ENCODE data around the gene PEAK1.
A peak's percentile ranks its signal among the peaks of the same experiment; 100 is the strongest.
"Not testable (repeated sequence)": the region's sequence is repeated elsewhere in the genome, so short reads cannot be mapped to it uniquely, and the experiment has no call there.

PEAK1 gene

GRCh38 chr15:77282333-77282732 is 137.6 kb downstream of the PEAK1 start:
- ATAC-seq (replicated peaks) (no peak), DNase-seq (no peak)
- Mint-ChIP-seq H3K27ac (no peak overlapping the region), H3K9me3 (no peaks in the 10 kb centered on the region), H3K27me3 (no peaks in the 10 kb centered on the region), H3K4me1 (ENCODE audit: low read depth in 2 of 2) (no peaks in the 10 kb centered on the region), H3K4me3 (no peak overlapping the region), H3K36me3 (ENCODE audit: insufficient read depth) (no peaks in the 10 kb centered on the region)

- no peaks in the 10 kb centered on the region for H3K36me3 Mint-ChIP-seq (ENCODE audit: insufficient read depth)
- H3K27me3 Mint-ChIP-seq, result no peaks in the 10 kb centered on the region
- H3K27ac Mint-ChIP-seq, result no peak overlapping the region
Observed at GRCh38 chr15:77276943-77277342, 143.0 kb downstream of the PEAK1 start.

GRCh38 chr15:77276096-77276495 is 143.8 kb downstream of the PEAK1 start:
- Mint-ChIP-seq H3K27ac (no peak overlapping the region), H3K27me3 (no peaks in the 10 kb centered on the region), H3K4me3 (no peak overlapping the region), H3K4me1 (ENCODE audit: low read depth in 2 of 2) (peaks cover 0 to 2% of the 10 kb centered on the region in 2 donors), H3K9me3 (no peaks in the 10 kb centered on the region), H3K36me3 (ENCODE audit: insufficient read depth) (no peaks in the 10 kb centered on the region)
- DNase-seq (no peak), ATAC-seq (replicated peaks) (no peak)

More at GRCh38 chr15:77276943-77277342, 143.0 kb downstream of the PEAK1 start:
- Mint-ChIP-seq H3K4me1 (ENCODE audit: low read depth in 2 of 2) (peaks cover 0 to 2% of the 10 kb centered on the region in 2 donors), H3K9me3 (no peaks in the 10 kb centered on the region), H3K4me3 (no peak overlapping the region)
- ATAC-seq (replicated peaks) (no peak), DNase-seq (no peak)

GRCh38 chr15:77273136-77273535 is 146.8 kb downstream of the PEAK1 start:
- H3K27me3 Mint-ChIP-seq; ATAC-seq (replicated peaks); H3K36me3 Mint-ChIP-seq (ENCODE audit: insufficient read depth): not testable (repeated sequence)

GRCh38 chr15:77266708-77267386 is 153.1 kb downstream of the PEAK1 start:
- no peak for DNase-seq
- no peak for ATAC-seq (replicated peaks)

More at GRCh38 chr15:77273136-77273535, 146.8 kb downstream of the PEAK1 start:
- H3K4me1 Mint-ChIP-seq (ENCODE audit: low read depth in 2 of 2); H3K4me3 Mint-ChIP-seq; H3K9me3 Mint-ChIP-seq; DNase-seq: not testable (repeated sequence)
- H3K27ac Mint-ChIP-seq, result peak overlapping the region in 1 of 2 donors; percentile 22

GRCh38 chr15:77255385-77255784 is 164.5 kb downstream of the PEAK1 start:
- Mint-ChIP-seq H3K27ac (no peak overlapping the region), H3K4me1 (ENCODE audit: low read depth in 2 of 2) (no peaks in the 10 kb centered on the region), H3K36me3 (ENCODE audit: insufficient read depth) (peaks cover 2% of the 10 kb centered on the region)

More at GRCh38 chr15:77266708-77267386, 153.1 kb downstream of the PEAK1 start:
- H3K9me3 Mint-ChIP-seq, result peaks cover 0 to 6% of the 10 kb centered on the region in 2 donors
- no peaks in the 10 kb centered on the region for H3K36me3 Mint-ChIP-seq (ENCODE audit: insufficient read depth)
- H3K4me3 Mint-ChIP-seq, result no peak overlapping the region
- no peaks in the 10 kb centered on the region for H3K27me3 Mint-ChIP-seq
- H3K4me1 Mint-ChIP-seq (ENCODE audit: low read depth in 2 of 2), result no peaks in the 10 kb centered on the region
- peak overlapping the region in 1 of 2 donors; percentile 59 for H3K27ac Mint-ChIP-seq

GRCh38 chr15:77251662-77252061 is 168.2 kb downstream of the PEAK1 start:
- no peak overlapping the region for H3K4me3 Mint-ChIP-seq
- ATAC-seq (replicated peaks) (no peak), DNase-seq (no peak)
- no peaks in the 10 kb centered on the region for H3K9me3 Mint-ChIP-seq
- H3K27me3 Mint-ChIP-seq, result no peaks in the 10 kb centered on the region
- H3K36me3 Mint-ChIP-seq (ENCODE audit: insufficient read depth), result peaks cover 5% of the 10 kb centered on the region
- no peak overlapping the region for H3K27ac Mint-ChIP-seq
- no peaks in the 10 kb centered on the region for H3K4me1 Mint-ChIP-seq (ENCODE audit: low read depth in 2 of 2)

More at GRCh38 chr15:77255385-77255784, 164.5 kb downstream of the PEAK1 start:
- Mint-ChIP-seq H3K4me3 (no peak overlapping the region), H3K9me3 (no peaks in the 10 kb centered on the region), H3K27me3 (no peaks in the 10 kb centered on the region)
- ATAC-seq (replicated peaks) (no peak), DNase-seq (no peak)

- H3K27ac Mint-ChIP-seq, result no peak overlapping the region
- H3K4me1 Mint-ChIP-seq (ENCODE audit: low read depth in 2 of 2), result peaks cover 0 to 3% of the 10 kb centered on the region in 2 donors
- H3K27me3 Mint-ChIP-seq, result no peaks in the 10 kb centered on the region
- DNase-seq (no peak), ATAC-seq (replicated peaks) (no peak)
- no peak overlapping the region for H3K4me3 Mint-ChIP-seq
- H3K9me3 Mint-ChIP-seq, result no peaks in the 10 kb centered on the region
- peaks cover 7% of the 10 kb centered on the region for H3K36me3 Mint-ChIP-seq (ENCODE audit: insufficient read depth)
Observed at GRCh38 chr15:77247116-77247515, 172.8 kb downstream of the PEAK1 start.

- Mint-ChIP-seq H3K27me3 (no peaks in the 10 kb centered on the region), H3K4me1 (ENCODE audit: low read depth in 2 of 2) (peaks cover 0 to 3% of the 10 kb centered on the region in 2 donors), H3K27ac (peak overlapping the region in 1 of 2 donors; percentile 29), H3K4me3 (no peak overlapping the region), H3K36me3 (ENCODE audit: insufficient read depth) (peaks cover 6% of the 10 kb centered on the region), H3K9me3 (no peaks in the 10 kb centered on the region)
- ATAC-seq (replicated peaks) (no peak), DNase-seq (no peak)
Observed at GRCh38 chr15:77243716-77244401, 176.0 kb downstream of the PEAK1 start.

GRCh38 chr15:77243135-77243534 is 176.8 kb downstream of the PEAK1 start:
- H3K36me3 Mint-ChIP-seq (ENCODE audit: insufficient read depth), result peaks cover 6% of the 10 kb centered on the region
- no peaks in the 10 kb centered on the region for H3K9me3 Mint-ChIP-seq
- ATAC-seq (replicated peaks) (no peak), DNase-seq (no peak)
- H3K27ac Mint-ChIP-seq, result no peak overlapping the region
- H3K4me1 Mint-ChIP-seq (ENCODE audit: low read depth in 2 of 2), result peaks cover 0 to 3% of the 10 kb centered on the region in 2 donors
- no peak overlapping the region for H3K4me3 Mint-ChIP-seq
- H3K27me3 Mint-ChIP-seq, result no peaks in the 10 kb centered on the region

GRCh38 chr15:77239882-77240608 is 179.9 kb downstream of the PEAK1 start:
- ATAC-seq (replicated peaks), result no peak
- peaks cover 0 to 3% of the 10 kb centered on the region in 2 donors for H3K4me1 Mint-ChIP-seq (ENCODE audit: low read depth in 2 of 2)

GRCh38 chr15:77235566-77235965 is 184.3 kb downstream of the PEAK1 start:
- Mint-ChIP-seq H3K27me3 (no peaks in the 10 kb centered on the region), H3K4me1 (ENCODE audit: low read depth in 2 of 2) (peaks cover 0 to 2% of the 10 kb centered on the region in 2 donors), H3K27ac (no peak overlapping the region), H3K4me3 (no peak overlapping the region), H3K36me3 (ENCODE audit: insufficient read depth) (peaks cover 3% of the 10 kb centered on the region), H3K9me3 (no peaks in the 10 kb centered on the region)
- no peak for DNase-seq
- ATAC-seq (replicated peaks), result no peak

More at GRCh38 chr15:77239882-77240608, 179.9 kb downstream of the PEAK1 start:
- Mint-ChIP-seq H3K4me3 (no peak overlapping the region), H3K36me3 (ENCODE audit: insufficient read depth) (peaks cover 3% of the 10 kb centered on the region), H3K9me3 (no peaks in the 10 kb centered on the region), H3K27me3 (no peaks in the 10 kb centered on the region), H3K27ac (no peak overlapping the region)
- no peak for DNase-seq

GRCh38 chr15:77228828-77229227 is 191.1 kb downstream of the PEAK1 start:
- H3K36me3 Mint-ChIP-seq (ENCODE audit: insufficient read depth), result no peaks in the 10 kb centered on the region
- no peak overlapping the region for H3K27ac Mint-ChIP-seq
- H3K4me1 Mint-ChIP-seq (ENCODE audit: low read depth in 2 of 2), result peaks cover 8 to 12% of the 10 kb centered on the region in 2 donors
- no peak overlapping the region for H3K4me3 Mint-ChIP-seq
- no peaks in the 10 kb centered on the region for H3K9me3 Mint-ChIP-seq
- no peaks in the 10 kb centered on the region for H3K27me3 Mint-ChIP-seq
- ATAC-seq (replicated peaks), result no peak
- DNase-seq, result no peak

Data from effector memory CD8-positive, alpha-beta T cell (primary cell).